HPDE6-E6E7 (cell line): ENCODE results near the gene CHN2.

Experiments used
- DNase-seq: peaks from one replicate; pipeline ENCODE4 v3.0.0; 2011; ENCODE audit warnings: missing footprints; ENCODE audit errors: extremely low spot score

Gene CHN2

DNA sequence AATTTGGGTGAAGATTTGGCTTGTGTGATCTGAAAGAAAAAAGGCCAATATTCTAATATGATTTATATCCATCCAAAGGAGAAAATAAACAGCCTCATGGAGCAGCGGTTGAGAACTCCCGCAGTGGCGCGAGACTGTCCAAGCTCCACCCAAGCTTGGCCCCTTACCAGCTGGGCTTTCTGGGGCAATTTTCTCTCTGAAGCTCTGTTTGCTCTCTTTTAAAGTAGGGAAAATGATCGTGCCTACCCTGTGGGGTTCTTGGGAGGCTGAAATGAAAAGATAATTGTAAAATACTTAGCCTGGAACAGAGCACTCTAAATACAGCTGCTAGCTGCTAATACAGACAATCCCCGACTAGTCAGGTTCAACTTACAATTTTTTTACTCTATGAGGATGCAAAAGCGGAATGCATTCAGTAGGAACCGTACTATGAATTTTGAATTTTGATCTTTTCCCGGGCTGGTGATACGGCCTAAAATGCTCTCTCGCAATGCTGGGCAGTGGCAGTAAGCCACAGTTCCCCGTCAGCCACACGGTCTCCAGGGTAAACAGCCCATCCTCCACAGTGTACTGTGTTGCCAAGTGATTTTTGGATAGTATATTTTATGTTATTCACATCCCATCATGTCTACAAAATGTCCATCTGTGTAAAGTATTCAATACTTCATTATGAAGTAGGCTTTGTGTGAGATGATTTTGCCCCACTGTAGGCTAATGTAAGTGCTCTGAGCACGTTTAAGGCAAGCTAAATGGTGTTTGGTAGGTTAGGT, 137.7 kb downstream of the CHN2 start:
- DNase-seq: no peak

DNA sequence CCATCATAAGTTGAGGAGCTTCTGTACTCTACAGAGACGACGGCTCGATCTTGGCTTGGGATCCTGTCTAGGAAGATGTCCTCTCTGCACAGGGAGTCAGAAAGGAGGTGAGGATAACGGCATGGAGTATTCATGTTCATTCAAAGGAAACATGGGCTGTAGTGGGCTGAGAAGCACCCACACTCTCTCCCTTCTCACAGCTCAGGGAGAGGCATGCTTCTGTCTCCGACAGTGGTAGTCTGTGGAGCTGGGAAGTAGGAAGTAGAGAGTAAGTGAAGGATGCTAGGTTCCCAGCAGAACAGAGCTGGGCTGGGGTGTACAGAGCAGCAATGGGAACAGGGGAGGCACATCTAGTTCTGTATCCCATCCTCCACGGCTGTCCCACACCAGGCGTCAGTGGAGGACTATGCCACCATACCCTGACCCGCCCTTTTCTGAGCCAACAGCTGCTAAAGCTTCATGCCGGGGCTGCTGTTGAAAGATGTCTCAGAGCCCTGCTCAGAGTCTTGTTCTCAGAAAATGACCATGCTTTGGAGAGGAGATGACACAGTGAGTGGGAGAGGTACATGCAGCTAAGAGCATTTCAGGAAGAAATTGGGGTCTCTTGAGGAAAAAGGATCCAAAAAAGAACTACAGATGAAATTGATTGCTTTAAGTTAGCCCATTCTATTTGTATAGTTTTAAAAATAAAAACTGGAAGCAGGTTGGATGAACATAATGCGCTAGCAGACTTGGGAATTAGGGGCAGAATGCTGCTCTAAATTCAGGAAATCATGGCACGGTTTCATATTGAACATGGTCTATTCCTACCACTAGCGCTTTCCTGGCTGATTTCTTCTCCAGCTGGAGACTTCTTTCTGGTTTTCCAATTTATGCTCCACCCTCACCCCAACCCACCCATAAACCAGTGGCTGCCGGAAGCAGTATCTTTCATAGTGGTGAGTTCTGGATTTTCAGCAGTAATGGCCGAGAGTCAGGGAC, 138.6 kb downstream of the CHN2 start:
- DNase-seq: no peak

DNA sequence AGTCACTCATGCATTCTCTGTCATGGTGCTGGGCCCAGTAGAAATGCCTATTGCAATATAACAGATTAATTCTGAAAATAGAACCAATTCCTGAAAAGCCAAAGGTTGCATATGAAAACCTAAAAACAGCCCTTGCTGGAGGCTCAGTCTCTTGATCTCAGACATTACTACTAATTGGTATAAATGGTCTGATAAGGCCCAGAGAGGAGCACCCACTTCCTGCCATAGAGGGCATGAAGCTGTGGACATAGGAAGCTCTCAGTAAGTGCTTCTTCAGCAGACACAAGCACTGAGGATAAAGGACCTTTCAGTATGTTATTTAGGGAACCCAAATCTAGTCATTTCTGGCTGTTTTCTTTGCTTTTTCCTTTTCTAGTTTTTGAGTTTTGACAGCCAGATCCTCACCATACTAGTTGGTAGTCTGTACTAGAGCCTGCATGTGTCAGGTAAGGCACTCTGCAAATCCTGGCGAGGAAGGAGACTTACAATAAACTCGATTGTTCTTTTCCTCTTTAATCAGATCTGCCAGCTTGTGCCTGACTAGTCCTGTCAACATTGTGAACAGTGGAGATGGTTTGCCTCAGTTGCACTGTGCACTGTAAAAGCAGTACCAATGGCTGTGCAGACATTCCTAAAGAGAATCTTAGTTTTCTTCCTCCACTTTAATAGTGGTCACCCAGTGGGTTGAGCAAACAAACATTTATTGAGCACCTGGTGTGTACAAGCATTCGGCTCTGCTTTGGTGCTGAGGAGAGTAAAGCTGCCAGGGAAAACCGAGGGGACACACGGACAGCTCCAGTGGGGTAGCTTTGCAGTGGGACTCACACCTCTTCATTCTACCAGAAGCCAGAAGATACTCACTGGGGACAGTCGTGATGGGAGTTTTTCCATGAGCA, 140.9 kb downstream of the CHN2 start:
- DNase-seq: no peak

DNA sequence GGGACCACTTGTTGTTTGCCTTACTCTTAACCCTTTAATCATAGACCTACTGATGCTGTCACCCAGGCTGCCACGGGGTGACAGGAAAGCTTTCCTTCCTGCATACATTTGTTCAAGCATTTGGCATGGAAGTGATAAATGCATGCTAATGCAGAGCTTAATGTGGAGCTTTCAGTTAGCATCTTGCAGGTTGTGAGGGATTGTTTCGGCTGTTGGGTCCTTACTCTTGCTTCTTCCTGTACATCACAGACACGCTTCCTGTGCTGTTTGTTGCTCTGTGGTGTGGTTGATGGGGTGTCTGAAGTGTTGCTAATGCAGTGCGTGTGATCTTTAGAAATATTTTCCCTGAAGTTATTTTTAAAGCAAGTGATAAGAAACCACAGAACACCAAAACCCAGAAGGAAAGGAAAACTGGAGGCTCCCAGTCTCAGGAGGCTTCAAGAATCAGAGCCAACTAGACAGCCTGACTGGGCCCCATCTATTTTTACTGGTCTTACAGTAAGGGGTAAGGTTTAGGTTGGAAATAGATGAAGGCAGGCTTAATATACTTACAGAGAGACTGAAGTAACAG, 143.1 kb downstream of the CHN2 start:
- no peak for DNase-seq

DNA sequence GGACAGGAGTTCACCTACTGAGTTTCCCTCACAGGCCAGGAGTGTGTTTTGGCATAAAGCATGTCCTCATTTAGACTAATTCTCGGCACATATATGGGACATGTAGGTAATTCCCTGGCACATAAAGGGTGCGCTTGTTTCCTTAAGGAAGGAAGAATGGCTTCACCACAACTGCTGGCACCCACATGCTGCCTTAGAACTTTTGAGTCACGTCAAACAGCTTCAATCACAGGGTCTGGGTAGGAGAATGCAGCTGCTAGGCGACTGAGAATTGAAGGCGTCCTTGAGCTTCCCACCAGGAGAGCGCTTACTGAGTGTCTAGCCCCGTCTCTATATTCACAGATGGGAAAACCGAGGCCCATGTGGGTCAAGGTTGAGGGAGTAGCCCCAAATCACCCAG, 146.1 kb downstream of the CHN2 start:
- no peak for DNase-seq

DNA sequence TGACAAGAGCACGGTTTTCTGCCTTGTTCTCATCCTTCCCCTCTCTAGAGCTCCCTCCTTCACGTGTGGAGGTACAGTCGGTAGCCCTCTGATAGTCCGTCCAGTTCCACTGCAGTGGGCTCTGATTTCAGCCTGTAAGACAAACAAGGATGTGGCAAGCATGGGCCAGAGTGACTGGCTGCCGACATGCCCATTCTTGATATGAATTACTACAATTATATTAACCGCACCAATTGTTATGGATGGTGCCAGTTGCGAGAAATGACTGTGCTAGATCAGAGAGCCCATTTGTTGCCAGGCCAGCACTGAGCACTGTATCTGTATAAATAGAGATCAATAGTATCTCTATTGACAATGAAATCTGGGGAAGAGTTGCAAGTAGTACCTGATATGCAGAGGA, 146.6 kb downstream of the CHN2 start:
- DNase-seq: no peak

DNA sequence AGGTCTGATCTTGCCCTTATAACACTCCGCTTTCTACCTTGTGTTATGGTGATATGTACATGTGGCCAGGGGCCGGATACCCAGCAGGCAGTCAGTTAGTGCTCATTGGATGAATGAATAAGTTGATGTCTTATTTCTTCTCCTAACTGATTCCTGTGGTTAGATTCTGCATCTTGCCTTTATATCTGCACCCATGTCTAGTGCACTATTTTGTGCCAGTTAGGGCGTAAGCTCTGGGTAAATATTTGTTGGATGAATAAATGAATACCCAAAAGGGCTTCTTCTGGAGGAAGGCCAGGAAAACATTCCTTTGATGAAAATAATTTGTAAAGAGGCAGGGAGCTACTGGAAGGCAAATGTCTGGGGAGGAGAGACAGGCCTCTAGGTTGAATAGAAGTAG, 148.2 kb downstream of the CHN2 start:
- no peak for DNase-seq

DNA sequence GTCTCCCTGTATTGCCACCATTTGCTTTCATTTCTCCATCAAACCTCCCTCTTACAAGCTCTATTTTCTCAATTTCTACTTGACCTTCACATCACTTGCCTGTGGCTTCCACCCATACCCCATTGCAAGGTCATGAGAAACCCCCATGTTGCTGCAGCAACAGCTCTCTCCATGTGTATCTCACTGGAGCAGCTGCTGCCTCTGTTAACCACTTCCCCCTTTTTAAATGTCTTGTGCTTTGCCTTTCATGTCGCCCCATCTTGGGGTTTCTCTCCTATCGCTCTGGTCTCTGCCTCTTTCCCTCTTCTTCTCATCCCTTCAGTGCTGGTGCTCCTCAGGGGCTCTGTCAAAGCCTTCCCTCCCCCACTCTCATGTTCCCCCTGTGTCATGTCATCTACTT, 148.8 kb downstream of the CHN2 start:
- DNase-seq: no peak

DNA sequence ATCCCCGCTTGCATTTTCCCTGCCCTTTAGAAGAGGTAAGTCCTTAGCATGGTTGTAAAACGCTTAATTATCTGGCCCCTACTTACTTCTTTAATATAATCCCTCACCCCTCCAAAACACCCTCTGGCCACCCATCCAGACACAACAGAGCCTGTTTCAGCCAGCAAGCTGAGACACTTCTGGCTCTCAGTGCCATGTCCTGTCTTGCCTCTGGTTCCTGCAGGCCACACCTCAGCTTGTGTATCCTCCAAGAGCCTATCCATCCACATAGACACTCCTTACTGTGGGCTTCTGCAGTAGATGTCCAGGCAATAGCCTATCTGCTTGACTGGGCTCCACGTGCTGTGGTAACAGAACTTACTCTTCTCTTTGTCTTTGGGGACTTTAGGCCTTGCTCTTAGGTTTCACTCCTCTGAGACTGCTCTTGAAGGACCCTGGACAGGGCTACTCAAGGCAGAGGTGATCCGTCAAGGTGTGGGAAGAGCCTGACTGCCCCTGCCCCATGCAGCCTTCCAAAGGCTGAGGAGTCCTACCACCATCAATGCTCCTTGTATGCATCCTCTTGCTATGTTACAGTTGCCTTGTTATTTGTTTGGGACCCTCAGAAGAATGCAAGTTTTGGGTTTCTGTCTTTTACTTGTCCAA, 149.9 kb downstream of the CHN2 start:
- no peak for DNase-seq

DNA sequence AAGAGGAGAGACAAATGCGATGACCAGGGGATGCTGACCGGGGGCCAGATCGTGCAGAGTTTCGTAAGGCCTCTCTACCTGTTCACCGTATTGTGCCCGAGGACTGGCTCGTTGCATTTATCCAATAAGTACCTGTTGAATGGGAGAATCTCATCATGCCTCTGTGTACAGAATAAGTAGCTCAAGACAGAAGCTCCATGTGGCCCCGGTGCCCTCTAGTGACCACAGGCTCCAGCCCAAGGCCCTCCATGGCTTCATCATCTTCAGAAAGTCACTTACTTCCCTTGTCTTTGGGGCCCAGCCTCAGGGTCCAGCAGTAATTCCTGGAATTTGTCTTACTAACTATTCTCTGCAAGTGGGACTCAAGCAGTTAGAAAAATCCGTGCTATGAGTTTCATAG, 151.0 kb downstream of the CHN2 start:
- peak; percentile 17 for DNase-seq

DNA sequence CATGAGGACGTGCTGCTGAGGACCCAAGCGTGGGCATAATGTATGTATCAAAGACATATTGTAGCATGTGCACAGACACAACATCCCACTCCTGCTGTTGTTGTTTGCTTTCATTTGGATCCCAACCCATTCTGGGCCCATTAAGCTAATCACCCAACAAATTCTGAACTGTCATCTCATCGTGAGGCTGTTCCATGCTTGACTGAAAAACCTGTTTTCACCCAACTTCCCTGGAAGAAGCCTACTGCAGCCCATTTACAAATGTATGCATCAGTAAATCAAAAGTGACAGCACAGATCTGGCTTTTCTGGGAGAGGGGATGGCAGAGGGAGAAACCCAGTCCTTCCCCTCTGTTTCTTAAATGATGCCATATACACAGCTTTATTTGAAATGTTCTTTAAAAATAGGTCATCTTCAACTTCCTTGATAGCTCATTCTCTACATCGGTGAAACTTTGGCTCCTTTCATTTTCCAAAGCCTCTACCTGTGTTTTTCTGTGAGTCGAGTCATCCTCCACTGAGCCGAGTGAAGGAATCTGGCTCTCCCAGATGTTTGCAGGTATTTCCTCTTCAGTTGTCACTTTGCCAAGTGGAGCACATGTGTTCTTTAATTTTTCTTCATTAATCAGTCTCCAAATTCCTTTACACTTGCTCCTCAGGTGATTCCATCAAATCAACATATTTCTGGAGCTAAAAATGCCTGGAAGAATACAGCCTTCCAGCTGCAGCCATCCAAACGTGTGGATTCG, 151.8 kb downstream of the CHN2 start:
- DNase-seq: no peak

DNA sequence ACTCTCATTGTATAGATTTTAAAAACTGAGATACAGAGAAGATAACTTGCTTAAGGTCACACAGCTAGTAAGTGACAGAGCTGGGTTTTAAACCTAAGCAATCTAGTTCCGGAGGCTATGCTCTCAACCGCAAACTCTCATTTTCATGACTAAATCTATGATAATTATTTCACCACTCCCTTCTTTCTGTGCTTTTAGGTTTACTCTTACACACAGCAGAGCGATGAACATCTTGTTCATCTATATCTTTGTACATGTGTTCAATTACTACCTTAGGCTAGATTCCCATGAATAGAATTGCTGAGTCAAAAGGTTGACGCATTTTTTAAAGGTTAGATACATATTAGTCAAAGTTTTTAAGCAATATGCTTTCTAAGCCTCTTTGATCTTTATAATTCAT, 154.8 kb downstream of the CHN2 start:
- DNase-seq: peak; percentile 33

DNA sequence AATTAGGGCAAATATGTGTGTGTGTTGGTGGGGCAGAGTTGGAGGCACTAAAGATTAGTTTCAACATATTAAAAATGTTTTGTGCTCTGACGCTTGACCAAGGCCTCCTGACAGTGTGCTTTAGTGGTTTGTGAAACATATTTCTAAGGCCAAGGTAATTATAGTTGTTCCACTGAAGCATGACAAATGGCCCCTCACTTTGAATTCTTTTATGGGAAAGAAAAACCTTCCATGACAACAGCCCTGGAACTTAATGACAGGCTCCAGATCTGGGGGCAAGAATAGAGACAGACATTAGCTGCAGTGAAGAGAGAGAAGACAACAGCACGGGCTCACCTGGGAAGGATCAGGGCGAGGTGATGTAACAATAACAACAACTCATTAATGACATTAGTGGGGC, 155.8 kb downstream of the CHN2 start:
- DNase-seq: no peak

DNA sequence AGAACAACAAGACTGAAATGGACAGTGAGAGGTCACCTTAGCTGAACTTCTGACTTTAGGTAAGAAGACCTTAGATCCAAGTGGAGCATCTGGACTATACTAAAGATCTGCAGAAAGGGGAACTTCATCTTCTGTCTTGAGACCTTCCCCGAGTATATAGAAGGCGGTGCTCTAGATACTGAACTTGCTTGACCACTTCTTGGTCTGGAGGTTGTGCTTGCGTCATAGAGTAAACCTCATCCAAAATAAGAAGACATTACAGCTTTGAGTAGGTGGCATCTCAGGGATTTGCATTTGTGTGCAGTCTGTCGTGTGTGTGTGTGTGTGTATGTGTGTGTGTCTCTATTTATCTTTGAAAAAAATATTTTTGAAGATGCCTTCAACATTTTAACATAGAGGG, 157.5 kb downstream of the CHN2 start:
- DNase-seq: no peak

DNA sequence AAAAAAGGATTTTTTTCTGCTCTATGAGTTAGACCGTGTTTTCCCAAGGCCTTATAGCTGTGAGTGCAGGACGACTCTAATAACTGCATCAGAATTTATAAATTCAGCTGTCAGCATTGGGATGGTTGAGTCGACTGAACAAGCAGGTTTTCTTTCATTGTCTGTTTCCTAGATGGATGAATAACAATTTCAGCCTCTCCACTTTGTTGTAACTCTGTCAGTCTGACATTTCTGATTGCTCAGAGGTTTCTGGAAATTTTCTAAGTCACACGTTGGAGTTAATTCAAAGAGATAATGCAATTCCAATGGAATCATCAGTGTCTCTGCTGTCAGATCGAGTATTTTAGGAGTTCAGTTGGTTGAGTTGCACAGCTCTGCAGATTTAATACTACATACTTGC, 159.2 kb downstream of the CHN2 start:
- DNase-seq: no peak

DNA sequence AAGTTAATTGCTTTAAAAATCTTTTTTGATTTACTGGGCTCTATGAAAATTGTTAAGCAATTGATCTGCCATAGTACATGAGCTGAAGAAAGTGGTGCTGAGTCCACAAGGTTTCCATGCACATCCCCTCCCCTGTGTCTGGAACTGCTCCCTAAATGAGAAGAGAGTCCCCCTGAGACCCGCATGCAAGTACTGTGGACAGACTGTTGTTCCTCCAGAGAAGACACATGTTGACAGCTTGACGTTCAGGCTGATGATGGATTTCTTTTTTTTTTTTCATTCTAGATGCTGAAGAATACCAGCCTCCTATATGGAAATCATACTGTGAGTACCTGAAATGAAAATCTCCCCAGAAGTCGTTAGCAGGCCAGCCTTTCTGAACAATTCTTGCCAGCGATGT, 159.8 kb downstream of the CHN2 start:
- DNase-seq: no peak

DNA sequence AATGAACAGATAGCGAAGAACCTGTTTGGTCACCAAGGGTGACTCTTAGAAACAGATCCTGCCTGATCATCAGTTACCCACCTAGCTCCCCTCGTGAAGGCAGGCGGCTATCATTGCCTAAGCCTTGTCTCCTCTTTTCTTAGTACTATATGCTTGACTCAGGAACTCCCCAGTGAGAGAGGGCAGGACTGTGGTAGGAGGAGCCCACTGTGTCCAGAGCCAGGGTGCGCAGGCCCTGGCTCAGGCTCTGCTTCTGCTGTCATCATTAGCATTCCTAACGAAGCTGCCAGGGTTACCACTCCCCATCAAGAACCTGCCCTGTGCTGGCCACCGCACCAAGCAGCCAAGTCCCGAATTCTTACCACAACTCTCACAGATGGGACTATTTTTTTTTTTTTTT, 160.8 kb downstream of the CHN2 start:
- DNase-seq: no peak

DNA sequence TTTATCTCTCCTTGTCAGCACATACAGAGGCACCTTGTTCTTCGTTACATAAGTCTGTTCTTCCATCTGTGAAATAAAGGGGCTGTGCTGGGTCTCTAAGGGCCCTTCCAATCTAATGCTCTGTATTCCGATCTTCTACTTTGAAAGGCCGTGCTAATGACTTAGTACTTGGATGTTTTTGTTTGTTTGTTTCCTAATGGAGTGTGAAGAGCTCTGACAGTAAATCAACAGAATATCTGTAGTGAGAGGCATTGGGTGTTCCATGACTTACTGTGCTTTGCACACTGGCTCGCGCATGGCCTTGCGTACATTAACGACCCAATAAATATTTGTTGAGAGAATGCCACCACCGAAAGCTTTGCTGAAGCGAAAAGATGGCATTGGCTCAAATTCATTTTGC, 162.1 kb downstream of the CHN2 start:
- no peak for DNase-seq

DNA sequence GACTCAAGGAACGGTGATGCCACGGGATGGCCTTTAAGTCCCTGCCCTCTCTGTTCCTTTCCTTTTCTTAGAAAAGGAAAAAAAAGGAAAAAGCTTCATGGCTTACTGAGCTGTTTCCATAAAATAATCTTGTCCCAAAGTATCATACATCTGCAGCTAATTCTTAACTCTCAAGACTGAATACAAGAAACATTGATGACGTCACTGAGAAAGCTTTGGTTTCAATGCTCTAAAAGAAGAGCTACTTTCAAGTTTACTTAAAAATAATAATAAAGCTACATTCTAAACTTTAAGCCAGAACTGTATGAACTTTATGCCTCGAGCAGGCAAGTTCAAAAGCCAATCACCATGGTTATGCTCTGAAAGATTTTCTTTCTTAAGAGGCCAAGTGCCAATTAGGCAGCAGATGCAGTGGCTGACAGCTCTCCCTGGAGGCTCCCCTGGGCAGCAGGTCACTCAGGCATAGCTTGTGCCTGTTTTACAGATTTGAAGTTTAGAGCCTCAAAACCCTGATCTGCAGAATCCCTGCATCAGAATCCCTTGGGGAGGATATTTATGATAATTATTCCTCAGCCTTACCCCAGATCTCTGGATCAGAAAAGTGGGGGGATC, 165.0 kb downstream of the CHN2 start:
- no peak for DNase-seq
